Activated CD8-positive, alpha-beta T cell treated with anti-CD3 and anti-CD28 coated beads for 36 hours (primary cell): ENCODE data around the gene HTRA1. TPM values are rescaled to one million over a fixed set of nuclear protein-coding genes. Genes with fewer than 3 reads are reported as not detected.
A peak's percentile ranks its signal among the peaks of the same experiment; 100 is the strongest.

Experiments
- ATAC-seq: fragments of 200-7000 bp; cut with Tn5 transposase; one replicate; pipeline ENCODE4 v1.10.0; 2021; ENCODE audit warnings: mild to moderate bottlenecking, moderate library complexity
- CTCF ChIA-PET: fragments of 350-600 bp; sonication (Branson Sonifier 250); formaldehyde crosslinking; loops from one replicate; lab custom pipeline; 2021; ENCODE audit warnings: antibody characterized with exemption; lab: Charles Lee
- POLR2A ChIA-PET: fragments of 350-600 bp; sonication (Branson Sonifier 250); formaldehyde crosslinking; loops from one replicate; lab custom pipeline; 2021; ENCODE audit warnings: antibody characterized with exemption; lab: Charles Lee
- DNase-seq: peaks from one replicate; pipeline ENCODE4 v3.0.0-alpha.2; 2020
- H3K27ac Mint-ChIP-seq: one replicate; pipeline ENCODE4 v1.8.0; 2021; ENCODE audit warnings: mild to moderate bottlenecking, mixed read lengths
- H3K27me3 Mint-ChIP-seq: one replicate; pipeline ENCODE4 v1.8.0; 2021; ENCODE audit warnings: mixed read lengths
- H3K36me3 Mint-ChIP-seq: one replicate; pipeline ENCODE4 v1.8.0; 2021; ENCODE audit warnings: low read depth, mixed read lengths
- H3K4me1 Mint-ChIP-seq: one replicate; pipeline ENCODE4 v1.8.0; 2021; ENCODE audit warnings: low read depth, mixed read lengths
- H3K4me3 Mint-ChIP-seq: one replicate; pipeline ENCODE4 v1.8.0; 2021; ENCODE audit warnings: mild to moderate bottlenecking, moderate library complexity, mixed read lengths
- H3K9me3 Mint-ChIP-seq: one replicate; pipeline ENCODE4 v1.8.0; 2021; ENCODE audit warnings: mixed read lengths
- intact Hi-C: fragments of 100-400 bp; cut with micrococcal nuclease; formaldehyde crosslinking; loops from one replicate; pipeline ENCODE4 v1.10.0; 2022
- total RNA-seq, 2 experiments: library from RNA; stranded (reverse); gene quantifications; one replicate each; pipeline ENCODE4 v1.2.3, GENCODE V29; 2021
- TF ChIP-seq, protein P1 (sequence below): fragments of 200-600 bp; IDR thresholded peaks from one replicate; pipeline ENCODE4 v1.8.0; 2022; ENCODE audit warnings: antibody characterized with exemption, mild to moderate bottlenecking

The HTRA1 gene
- total RNA-seq, 2 experiments from 2014 or later = not detected

DNA sequence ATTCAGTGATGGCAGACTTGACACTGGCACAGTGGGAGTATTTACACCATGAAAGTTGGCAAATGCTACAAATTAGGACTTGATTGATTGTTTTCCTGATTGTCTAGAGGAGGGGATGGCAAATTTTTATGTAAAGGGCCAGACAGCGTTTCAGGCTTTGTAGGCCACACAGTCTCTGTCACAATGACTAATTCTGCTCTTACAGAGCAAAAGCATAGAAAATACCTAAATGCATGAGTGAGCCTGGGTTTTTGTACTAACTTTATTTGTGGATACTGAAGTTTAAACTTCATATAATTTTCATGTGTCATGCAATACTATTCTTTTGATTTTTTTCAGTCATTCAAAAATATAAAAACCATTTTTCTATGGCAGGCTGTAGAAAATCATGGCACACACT is 15.9 kb upstream of the HTRA1 start:
- Mint-ChIP-seq H3K4me1 (no peaks in the 10 kb centered on the region), H3K27ac (no peak overlapping the region), H3K27me3 (peaks cover 3% of the 10 kb centered on the region), H3K4me3 (no peak overlapping the region), H3K9me3 (no peaks in the 10 kb centered on the region), H3K36me3 (no peaks in the 10 kb centered on the region)
- POLR2A ChIA-PET = no interaction called here
- DNase-seq = no peak
- CTCF ChIA-PET = interaction anchor here (1.1 to 2.3 kb wide), 2 partner anchors 11 to 102 kb away, joined by 3 to 6 read pairs; no protein-coding TSS in a partner anchor
- no peak for ATAC-seq
- intact Hi-C loops = no loop called here
- TF ChIP-seq, protein P1, sequence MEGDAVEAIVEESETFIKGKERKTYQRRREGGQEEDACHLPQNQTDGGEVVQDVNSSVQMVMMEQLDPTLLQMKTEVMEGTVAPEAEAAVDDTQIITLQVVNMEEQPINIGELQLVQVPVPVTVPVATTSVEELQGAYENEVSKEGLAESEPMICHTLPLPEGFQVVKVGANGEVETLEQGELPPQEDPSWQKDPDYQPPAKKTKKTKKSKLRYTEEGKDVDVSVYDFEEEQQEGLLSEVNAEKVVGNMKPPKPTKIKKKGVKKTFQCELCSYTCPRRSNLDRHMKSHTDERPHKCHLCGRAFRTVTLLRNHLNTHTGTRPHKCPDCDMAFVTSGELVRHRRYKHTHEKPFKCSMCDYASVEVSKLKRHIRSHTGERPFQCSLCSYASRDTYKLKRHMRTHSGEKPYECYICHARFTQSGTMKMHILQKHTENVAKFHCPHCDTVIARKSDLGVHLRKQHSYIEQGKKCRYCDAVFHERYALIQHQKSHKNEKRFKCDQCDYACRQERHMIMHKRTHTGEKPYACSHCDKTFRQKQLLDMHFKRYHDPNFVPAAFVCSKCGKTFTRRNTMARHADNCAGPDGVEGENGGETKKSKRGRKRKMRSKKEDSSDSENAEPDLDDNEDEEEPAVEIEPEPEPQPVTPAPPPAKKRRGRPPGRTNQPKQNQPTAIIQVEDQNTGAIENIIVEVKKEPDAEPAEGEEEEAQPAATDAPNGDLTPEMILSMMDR = no peak

DNA sequence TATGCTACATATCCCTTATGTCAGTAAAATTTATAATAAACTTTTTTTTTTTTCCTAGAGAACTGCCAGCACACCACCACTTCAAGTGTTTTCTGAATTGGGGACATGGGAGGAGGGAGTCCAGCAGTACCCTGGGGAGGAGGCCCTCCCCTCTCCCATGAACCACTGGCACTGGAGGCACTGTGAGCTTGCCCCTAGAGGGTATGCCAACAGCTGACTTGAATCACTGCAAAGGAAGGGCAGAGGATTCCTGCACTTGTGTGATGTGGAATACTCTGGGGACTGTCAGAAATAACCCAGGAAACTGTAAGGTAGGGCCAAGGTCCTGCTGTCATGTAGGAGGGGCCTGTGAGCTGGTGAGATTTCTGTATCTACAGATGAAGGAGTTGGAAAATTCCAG is 15.4 kb upstream of the HTRA1 start:
- Mint-ChIP-seq H3K4me3 (no peak overlapping the region), H3K27ac (no peak overlapping the region), H3K4me1 (no peaks in the 10 kb centered on the region), H3K36me3 (no peaks in the 10 kb centered on the region), H3K27me3 (peaks cover 3% of the 10 kb centered on the region), H3K9me3 (no peaks in the 10 kb centered on the region)
- TF ChIP-seq, protein P1 = no peak
- ATAC-seq = no peak
- DNase-seq = no peak
- POLR2A ChIA-PET = no interaction called here
- CTCF ChIA-PET = interaction anchor here (0.6 to 1.1 kb wide), 2 partner anchors 8 to 11 kb away, joined by 3 read pairs; no protein-coding TSS in a partner anchor
- intact Hi-C loops = no loop called here

DNA sequence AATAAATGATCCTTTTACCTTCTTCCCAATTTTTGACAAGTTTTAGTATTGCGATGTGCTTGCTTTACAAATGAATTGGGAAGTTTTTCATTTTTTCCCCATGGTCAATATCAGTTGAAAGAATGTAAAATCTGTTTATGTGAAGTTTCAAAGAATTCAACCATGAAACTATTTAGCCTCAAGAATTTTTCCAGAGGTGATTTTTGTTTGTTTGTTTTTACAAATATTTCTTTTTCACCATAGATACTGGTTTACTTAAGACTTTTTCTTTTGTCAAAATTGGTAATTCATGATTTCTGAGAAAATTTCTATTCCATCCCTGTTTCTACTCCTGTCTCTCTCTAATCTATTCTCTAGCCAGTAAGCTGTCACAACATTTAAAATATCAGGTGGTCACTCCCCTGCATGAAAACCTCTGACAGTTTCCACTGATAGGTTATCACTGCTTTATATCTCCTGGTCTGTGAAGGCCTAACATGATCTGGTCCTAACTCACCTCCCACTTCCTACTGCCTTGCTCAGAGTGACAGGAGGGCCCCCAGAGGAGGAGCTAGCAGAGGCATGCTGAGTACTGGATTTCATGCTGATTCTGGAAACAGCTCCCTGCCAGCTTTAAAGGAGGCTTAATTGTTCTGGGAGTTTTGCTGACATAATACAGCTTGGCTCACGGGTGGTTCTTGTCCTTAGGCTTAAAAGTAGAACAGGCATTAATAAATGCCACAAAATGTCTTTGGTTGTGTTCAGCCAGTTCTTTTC is 14.5 kb upstream of the HTRA1 start:
- intact Hi-C loops = no loop called here
- CTCF ChIA-PET = interaction anchor here (0.7 to 0.8 kb wide), 2 partner anchors 12 to 179 kb away, joined by 3 to 5 read pairs; no protein-coding TSS in a partner anchor
- no peak for DNase-seq
- POLR2A ChIA-PET = interaction anchor here (0.6 to 1.0 kb wide), 2 partner anchors 46 to 138 kb away, joined by 3 read pairs; no protein-coding TSS in a partner anchor
- Mint-ChIP-seq H3K27ac (no peak overlapping the region), H3K36me3 (no peaks in the 10 kb centered on the region), H3K9me3 (no peaks in the 10 kb centered on the region), H3K4me1 (no peaks in the 10 kb centered on the region), H3K27me3 (peaks cover 3% of the 10 kb centered on the region), H3K4me3 (no peak overlapping the region)
- TF ChIP-seq, protein P1 = no peak
- ATAC-seq = peak; percentile 39

DNA sequence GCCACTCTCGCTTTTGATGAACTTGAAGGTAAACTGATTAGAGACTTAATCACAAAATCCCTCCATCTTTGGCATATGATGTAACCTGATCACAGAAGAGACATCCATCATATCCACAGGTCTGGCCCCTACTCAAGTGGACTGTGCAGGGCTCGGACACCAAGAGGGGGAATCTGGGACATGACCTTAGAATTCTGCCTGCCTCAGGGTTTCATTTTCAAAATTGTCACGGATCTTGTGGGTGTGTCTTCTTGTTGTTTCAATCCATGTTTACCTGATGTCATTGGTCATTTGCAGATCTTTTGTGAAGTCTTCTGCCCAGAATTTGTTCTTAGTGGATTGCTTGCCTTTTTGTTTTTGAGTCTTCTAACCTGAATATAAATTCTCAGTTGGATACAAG is 12.8 kb upstream of the HTRA1 start:
- POLR2A ChIA-PET = no interaction called here
- Mint-ChIP-seq H3K4me1 (no peaks in the 10 kb centered on the region), H3K27ac (no peak overlapping the region), H3K27me3 (peaks cover 8% of the 10 kb centered on the region), H3K4me3 (no peak overlapping the region), H3K36me3 (no peaks in the 10 kb centered on the region), H3K9me3 (no peaks in the 10 kb centered on the region)
- TF ChIP-seq, protein P1 = no peak
- ATAC-seq = no peak
- no peak for DNase-seq
- intact Hi-C loops = no loop called here
- CTCF ChIA-PET = interaction anchor here (1.0 kb wide), 1 partner anchor 13 kb away, joined by 5 read pairs; no protein-coding TSS in a partner anchor

DNA sequence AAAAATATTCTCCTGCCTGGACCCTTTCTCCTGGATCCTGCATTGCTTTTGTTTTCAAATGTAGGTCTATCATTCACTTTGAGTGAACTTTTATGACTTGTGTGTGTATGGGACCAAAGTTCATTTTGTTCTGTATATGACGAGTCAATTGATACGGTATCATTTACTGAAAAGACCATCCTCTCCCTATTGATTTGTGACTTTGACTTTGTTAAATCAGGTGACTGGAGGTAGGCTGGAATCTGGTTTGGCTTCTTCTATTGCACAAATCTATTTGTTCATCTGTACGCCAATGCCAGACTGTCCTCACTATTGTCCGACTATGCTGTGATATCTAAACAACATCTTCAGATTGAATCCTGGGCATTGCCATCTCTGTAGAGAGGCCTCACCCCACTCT is 12.2 kb upstream of the HTRA1 start:
- no peaks in the 10 kb centered on the region for H3K9me3 Mint-ChIP-seq
- intact Hi-C loops = no loop called here
- no peaks in the 10 kb centered on the region for H3K36me3 Mint-ChIP-seq
- ATAC-seq = no peak
- TF ChIP-seq, protein P1 = no peak
- ChIA-PET CTCF (interaction anchor here (2.0 kb wide), 1 partner anchor 14 kb away, joined by 10 read pairs; no protein-coding TSS in a partner anchor), POLR2A (no interaction called here)
- DNase-seq = no peak
- H3K27ac Mint-ChIP-seq = no peak overlapping the region
- H3K4me3 Mint-ChIP-seq = no peak overlapping the region
- H3K27me3 Mint-ChIP-seq = peaks cover 8% of the 10 kb centered on the region
- H3K4me1 Mint-ChIP-seq = no peaks in the 10 kb centered on the region
